GM11168 (cell line): Measurements from ENCODE around the gene ELANE.

Source experiments
- in situ Hi-C: fragments of 300-500 bp; cut with MboI; formaldehyde crosslinking; loops from one replicate; pipeline ENCODE4 v1.12.0; 2022; ENCODE audit warnings: low sequenced_read_pairs; ENCODE audit not compliant: unreplicated experiment

Gene ELANE

DNA sequence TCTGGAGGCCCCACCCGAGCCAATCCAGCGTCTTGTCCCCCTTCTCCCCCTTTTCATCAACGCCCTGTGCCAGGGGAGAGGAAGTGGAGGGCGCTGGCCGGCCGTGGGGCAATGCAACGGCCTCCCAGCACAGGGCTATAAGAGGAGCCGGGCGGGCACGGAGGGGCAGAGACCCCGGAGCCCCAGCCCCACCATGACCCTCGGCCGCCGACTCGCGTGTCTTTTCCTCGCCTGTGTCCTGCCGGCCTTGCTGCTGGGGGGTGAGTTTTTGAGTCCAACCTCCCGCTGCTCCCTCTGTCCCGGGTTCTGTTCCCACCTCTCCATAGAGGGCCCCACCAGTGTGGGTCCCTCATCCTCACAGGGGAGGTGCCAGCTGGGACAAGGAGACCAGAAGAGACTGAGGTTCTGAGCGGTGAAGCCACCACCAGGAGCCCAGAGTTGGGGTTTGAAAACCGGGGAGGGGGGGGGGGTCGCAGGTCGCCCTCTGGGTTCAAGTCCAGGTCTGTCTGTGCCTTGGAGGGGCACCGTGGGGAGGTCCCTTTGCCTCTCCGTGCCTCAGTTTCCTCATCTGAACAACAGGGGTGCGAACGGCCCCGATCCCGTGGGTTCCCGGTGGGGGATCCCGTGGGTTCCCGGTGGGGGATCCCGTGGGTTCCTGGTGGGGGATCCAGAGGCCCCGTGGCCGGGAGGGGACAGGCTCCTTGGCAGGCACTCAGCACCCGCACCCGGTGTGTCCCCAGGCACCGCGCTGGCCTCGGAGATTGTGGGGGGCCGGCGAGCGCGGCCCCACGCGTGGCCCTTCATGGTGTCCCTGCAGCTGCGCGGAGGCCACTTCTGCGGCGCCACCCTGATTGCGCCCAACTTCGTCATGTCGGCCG is at the start of gene ELANE:
ELANE (plus strand) TSS at position 168 of the 878 bp plus-strand sequence; CDS start at position 194, 26 bp downstream.
- in situ Hi-C loops, result no loop called here

DNA sequence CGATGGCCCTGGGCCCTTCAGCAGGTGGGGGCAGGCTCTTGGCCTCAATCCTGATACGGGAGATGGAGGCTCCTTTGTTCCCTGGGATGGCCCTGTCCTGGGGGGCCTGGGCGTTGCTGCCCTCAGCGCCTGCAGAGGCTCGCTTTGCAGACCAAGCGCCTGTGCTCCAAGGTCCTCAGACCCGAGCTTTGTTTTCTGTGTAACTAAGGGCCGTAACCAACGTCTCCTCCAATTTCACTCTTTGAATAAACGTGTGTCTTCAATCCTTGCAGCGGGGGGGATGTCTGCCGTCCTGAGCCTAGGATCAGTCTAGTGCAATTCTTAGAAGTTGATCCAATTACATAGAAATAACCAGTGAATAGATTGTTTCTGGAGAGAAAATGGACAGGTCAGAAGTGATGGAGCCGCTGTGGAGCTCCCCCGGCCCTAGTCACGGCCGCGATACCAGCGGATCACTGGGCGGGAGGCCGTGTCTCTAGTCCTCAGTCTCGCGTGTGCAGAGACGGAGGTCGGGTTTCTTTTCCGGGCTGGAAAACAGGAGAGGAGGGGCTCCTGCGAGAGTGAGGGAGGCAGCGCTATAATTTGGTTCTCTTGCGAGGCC is 49.5 kb upstream of the ELANE start:
- in situ Hi-C loops, result no loop called here

DNA sequence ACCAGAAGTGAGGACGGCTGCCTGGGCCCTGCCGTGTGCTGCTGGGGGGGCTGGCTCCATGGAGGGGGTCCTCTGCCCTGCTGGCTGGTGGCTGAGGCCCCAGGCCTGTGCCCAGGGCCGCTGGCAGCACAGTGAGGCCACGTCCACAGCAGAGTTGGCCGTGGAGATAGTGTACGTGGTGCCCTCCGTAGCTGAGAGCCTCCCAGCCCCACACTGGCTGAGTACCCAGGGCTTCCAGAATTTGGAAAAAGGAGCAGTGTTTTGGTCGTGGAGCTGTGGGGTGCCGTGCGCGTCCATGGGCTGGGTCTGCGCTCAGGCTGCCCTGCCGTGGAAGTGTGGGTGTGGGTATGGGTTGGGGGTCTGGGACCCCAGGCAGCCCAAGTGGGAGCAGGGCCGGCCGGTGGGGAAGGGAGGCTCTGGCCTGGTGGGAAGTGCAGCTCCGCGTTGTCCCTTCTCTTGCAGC is 49.0 kb upstream of the ELANE start:
- in situ Hi-C loops, result no loop called here

DNA sequence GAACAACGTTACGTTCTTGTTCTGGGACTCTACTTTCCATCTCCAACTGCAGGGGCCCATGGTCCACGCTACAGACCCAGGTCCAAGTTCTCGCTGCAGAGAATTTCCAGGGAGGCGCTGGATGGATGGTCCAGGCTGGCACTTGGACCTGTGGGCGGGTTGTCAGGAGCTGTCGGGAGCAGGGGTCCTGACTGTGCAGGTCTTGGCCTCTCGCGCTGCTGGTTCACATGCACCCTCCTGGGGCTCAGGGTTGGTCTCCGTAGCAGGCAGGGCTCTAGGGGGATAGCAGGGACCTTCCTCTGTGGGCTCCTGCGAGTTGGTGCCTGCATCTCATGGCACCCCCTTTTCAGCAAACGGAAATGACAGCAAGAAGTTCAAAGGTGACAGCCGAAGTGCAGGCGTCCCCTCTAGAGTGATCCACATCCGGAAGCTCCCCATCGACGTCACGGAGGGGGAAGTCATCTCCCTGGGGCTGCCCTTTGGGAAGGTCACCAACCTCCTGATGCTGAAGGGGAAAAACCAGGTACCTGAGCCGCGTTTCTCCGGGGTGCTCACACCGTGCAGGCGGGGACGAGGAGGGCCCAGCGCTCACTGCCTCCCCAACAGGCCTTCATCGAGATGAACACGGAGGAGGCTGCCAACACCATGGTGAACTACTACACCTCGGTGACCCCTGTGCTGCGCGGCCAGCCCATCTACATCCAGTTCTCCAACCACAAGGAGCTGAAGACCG is 48.3 kb upstream of the ELANE start:
- in situ Hi-C loops, result no loop called here

DNA sequence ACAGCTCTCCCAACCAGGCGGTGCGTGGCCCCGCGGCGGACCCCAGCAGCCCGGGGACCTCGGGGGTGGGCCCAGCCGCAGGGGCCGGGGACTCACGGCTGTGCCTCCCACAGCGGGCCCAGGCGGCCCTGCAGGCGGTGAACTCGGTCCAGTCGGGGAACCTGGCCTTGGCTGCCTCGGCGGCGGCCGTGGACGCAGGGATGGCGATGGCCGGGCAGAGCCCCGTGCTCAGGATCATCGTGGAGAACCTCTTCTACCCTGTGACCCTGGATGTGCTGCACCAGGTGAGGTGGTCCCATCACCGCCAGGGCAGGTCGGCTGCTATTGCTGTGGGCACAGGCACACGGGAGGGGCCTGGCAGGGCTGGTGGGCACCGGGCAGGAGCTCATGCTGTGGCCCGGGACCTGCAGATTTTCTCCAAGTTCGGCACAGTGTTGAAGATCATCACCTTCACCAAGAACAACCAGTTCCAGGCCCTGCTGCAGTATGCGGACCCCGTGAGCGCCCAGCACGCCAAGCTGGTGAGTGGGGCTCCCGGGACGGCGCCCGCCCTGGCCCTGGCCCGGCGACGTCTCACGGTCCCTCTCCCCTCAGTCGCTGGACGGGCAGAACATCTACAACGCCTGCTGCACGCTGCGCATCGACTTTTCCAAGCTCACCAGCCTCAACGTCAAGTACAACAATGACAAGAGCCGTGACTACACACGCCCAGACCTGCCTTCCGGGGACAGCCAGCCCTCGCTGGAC is 47.5 kb upstream of the ELANE start:
- in situ Hi-C loops, result no loop called here

DNA sequence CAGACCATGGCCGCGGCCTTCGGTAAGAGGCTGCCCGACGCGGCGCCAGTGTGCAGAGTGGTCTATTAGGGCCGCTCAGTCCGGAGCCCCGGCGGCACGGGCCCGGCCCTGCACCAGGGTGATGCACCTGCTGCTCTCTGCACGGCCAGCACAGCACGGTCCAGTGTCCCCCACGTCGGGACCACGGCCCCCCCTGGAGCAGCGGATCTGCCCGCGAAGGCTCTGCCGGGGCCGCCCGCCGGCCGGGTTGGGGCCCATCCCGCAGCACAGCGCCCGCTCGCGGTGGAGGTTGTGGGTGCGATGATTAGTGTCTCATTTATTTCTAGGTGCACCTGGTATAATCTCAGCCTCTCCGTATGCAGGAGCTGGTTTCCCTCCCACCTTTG is 46.9 kb upstream of the ELANE start:
- in situ Hi-C loops, result no loop called here

DNA sequence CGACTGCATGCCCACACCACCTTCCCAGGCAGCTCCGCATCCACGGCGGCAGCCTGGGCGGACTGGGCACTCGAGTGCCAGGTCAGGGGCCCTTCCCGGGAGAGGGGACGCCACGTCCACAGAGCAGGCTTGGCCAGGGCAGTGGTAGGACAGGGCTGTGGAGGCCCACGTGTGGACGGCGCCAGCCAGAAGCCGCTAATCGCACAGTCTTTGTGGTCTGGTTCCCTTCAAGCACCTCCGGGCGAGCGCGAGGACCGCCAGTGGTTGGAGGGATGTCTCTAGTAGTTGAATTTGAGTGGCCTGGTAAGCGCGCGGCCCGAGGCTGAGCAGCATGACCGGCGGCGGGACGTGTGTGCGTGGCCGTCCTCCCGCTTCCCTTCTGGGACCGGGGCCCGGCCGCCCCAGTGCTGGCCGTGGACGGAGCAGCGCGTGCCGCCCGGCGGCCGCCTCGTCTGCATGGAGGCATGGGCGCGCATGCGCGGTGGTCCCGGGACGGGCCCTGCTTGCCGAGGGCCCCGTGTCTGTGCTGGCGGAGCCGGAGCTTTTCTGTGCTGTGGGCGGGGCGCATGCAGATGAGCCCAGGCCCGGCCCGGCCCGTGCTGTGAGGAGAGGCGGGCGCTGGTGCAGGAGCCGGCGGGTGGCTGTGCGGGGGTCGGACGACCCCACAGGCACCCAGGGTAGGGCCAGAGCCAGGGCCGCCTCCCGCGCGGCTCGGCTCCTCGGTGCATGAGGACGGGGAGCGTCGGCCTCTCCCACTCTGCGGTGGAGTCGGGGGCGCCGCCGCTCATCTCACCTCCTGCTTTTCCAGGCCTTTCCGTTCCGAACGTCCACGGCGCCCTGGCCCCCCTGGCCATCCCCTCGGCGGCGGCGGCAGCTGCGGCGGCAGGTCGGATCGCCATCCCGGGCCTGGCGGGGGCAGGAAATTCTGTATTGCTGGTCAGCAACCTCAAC is 46.2 kb upstream of the ELANE start:
- in situ Hi-C loops, result no loop called here

DNA sequence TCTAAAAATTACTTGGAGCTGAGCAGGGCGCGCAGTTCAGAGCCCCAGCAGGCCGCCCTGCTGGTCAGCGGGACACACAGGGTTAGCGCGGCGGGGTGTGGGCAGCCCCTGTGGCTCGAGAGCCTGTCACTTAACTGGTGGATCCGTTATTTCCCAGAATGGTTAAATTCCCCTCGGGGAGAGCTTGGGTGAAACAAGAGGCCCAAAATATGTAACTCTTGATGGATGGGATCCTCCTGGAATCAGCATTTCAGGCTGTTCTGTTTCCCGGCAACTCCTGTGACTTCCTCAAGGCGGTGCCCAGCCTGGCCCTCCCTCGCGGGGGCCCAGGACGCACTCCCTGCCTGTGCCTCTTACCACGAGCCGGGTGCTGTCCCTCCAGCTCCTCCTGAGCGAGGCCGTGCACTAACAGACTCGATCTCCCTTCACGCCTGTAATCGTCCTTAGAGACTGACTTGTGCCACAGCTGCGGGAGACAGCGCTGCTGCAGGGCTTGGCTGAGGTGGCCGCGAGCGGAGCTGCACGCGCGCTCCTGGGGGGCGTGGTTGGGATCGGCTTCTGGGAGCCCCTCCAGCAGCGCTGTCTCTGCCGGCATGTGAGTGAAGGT is 45.2 kb upstream of the ELANE start:
- in situ Hi-C loops, result no loop called here

DNA sequence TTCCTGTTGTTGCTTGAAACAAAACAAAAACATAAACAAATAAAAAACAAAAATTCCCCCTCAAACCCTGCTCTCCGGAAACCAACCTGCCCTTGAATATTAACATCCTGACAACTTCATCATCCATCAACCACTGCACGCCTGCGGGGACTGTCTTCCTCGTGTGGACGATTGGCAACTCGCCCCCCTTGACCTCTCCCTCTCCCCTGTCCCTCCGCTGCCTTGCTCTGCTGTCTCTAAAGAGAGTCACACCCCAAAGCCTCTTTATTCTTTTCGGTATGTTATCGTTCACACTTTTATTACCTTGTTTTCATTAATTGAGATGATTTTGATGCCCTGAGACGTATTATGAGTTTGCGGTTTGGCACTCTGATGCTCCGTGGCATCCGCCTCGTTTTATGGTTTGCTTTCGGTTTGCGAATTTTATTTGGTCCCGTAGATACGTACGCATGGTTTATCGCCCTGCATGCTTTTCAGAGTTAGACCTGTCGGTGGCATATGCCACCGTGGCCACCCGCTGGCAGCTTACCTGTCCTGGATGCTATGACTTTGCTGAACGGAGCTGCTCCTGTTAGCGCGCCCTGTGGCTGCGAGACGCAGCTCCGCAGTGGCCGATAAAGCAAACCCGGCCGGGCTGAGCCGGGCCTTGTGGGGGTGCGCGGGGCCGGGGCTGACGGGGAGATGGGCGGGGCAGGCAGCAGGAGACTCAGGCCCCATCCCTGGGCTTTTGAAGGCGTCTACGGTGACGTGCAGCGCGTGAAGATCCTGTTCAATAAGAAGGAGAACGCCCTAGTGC is 44.3 kb upstream of the ELANE start:
- in situ Hi-C loops, result no loop called here

DNA sequence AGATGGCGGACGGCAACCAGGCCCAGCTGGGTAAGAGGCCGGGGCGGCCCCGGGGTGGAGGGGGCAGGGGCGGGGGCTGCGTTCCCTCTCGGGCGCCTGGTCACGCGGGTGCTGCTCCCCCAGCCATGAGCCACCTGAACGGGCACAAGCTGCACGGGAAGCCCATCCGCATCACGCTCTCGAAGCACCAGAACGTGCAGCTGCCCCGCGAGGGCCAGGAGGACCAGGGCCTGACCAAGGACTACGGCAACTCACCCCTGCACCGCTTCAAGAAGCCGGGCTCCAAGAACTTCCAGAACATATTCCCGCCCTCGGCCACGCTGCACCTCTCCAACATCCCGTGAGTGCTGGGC is 43.7 kb upstream of the ELANE start:
- in situ Hi-C loops, result no loop called here

DNA sequence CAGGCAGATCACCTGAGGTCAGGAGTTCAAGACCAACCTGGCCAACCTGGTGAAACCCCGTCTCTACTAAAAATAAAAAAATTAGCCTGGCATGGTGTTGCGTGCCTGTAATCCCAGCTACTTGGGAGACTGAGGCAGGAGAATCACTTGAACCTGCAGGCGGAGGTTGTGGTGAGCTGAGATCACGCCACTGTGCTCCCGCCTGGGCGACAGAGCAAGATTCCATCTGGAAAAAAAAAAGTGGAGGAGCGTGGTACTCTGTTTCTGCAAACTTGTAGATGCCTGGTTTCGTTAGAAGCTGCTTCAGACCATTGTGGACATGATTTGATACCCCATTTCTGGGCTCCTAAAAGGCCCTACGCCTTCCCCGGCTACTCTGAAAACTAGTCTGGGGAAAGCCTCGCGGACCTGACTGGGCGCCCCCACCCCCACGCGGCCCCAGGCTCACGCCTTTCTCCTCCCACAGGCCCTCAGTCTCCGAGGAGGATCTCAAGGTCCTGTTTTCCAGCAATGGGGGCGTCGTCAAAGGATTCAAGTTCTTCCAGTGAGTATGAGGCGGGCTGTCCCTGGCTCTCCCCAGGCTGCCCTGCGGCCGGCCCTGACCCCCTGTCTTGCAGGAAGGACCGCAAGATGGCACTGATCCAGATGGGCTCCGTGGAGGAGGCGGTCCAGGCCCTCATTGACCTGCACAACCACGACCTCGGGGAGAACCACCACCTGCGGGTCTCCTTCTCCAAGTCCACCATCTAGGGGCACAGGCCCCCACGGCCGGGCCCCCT is 41.8 kb upstream of the ELANE start:
- in situ Hi-C loops, result no loop called here

DNA sequence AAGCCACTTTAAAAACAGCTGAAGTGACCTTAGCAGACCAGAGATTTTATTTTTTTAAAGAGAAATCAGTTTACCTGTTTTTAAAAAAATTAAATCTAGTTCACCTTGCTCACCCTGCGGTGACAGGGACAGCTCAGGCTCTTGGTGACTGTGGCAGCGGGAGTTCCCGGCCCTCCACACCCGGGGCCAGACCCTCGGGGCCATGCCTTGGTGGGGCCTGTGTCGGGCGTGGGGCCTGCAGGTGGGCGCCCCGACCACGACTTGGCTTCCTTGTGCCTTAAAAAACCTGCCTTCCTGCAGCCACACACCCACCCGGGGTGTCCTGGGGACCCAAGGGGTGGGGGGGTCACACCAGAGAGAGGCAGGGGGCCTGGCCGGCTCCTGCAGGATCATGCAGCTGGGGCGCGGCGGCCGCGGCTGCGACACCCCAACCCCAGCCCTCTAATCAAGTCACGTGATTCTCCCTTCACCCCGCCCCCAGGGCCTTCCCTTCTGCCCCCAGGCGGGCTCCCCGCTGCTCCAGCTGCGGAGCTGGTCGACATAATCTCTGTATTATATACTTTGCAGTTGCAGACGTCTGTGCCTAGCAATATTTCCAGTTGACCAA is 41.1 kb upstream of the ELANE start:
- in situ Hi-C loops, result no loop called here

DNA sequence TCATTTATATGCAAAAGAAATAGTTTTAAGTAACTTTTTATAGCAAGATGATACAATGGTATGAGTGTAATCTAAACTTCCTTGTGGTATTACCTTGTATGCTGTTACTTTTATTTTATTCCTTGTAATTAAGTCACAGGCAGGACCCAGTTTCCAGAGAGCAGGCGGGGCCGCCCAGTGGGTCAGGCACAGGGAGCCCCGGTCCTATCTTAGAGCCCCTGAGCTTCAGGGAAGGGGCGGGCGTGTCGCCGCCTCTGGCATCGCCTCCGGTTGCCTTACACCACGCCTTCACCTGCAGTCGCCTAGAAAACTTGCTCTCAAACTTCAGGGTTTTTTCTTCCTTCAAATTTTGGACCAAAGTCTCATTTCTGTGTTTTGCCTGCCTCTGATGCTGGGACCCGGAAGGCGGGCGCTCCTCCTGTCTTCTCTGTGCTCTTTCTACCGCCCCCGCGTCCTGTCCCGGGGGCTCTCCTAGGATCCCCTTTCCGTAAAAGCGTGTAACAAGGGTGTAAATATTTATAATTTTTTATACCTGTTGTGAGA is 40.5 kb upstream of the ELANE start:
- in situ Hi-C loops, result no loop called here

DNA sequence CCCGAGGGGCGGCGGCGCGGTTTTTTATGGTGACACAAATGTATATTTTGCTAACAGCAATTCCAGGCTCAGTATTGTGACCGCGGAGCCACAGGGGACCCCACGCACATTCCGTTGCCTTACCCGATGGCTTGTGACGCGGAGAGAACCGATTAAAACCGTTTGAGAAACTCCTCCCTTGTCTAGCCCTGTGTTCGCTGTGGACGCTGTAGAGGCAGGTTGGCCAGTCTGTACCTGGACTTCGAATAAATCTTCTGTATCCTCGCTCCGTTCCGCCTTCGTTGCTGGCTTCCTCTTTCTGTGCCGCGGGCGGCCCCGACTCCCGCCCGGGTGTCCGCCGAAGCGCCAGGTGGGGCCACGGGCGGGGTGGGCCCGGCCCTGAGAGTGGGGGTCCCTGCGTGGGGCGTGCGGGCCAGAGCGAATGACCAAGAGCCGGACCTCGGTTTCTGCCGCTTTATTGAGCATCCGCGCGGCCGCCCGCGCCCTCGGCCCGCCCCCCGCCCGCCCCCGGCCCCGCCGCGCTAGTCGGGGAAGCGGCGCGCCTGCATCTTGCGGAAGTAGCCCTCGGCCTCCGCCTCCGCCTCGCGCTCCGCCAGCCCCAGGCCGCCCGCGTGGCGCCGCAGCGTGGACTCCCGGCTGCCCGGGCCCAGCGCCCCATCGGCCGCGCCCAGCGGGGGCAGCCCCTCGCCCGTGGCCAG is 39.9 kb upstream of the ELANE start:
- in situ Hi-C loops, result no loop called here

DNA sequence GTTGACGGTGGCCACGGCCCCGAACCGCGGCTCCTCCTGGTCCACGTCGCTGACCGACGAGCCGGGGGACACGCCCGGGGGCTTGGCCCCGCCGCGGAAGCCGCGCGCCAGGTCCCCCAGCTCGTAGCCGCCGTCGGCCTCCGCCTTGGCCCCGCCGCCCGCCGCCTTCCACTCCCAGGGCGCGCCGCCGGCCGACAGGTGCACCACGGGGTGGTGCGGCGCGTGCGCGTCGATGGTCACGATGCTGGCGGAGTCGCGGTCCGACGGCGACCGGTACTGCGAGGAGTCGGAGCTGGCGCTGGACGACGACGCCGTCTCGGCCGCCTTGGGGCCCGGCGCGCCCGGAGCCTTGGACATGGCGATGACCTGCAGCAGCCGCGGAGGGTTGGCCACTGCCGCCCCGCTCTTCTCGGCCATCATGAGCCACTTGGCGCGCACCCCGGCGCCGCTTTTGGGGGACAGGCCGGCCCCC is 39.3 kb upstream of the ELANE start:
- in situ Hi-C loops, result no loop called here
